Neuronal stem cell (in vitro differentiated cells): ENCODE measurements around the gene MYO16.
A peak's percentile ranks its signal among the peaks of the same experiment; 100 is the strongest.

Experiments
- DNase-seq: peaks from one replicate; pipeline ENCODE4 v3.0.0-alpha.2; 2013; ENCODE audit warnings: low spot score
- H2AFZ ChIP-seq: one replicate; pipeline ENCODE4 v1.6.1; 2013; ENCODE audit warnings: mild to moderate bottlenecking, low read length, inconsistent platforms
- H2AK5ac ChIP-seq: 2 replicates; pipeline ENCODE4 v1.6.1; 2013; ENCODE audit warnings: low read depth, mild to moderate bottlenecking, inconsistent platforms, low read length, moderate library complexity, mixed read lengths
- H2BK120ac ChIP-seq: 2 replicates; pipeline ENCODE4 v1.6.1; 2013; ENCODE audit warnings: low read depth, mild to moderate bottlenecking, inconsistent platforms, low read length, moderate library complexity, mixed read lengths
- H2BK12ac ChIP-seq: one replicate; pipeline ENCODE4 v1.6.1; 2013; ENCODE audit warnings: low read length, inconsistent platforms
- H2BK15ac ChIP-seq: 2 replicates; pipeline ENCODE4 v1.6.1; 2013; ENCODE audit warnings: mild to moderate bottlenecking, low read length, inconsistent platforms, mixed read lengths
- H2BK5ac ChIP-seq: one replicate; pipeline ENCODE4 v1.6.1; 2013; ENCODE audit warnings: inconsistent platforms, mild to moderate bottlenecking, low read length, moderate library complexity
- H3K14ac ChIP-seq: one replicate; pipeline ENCODE4 v1.6.1; 2013; ENCODE audit warnings: low read length, inconsistent platforms
- H3K18ac ChIP-seq: 2 replicates; pipeline ENCODE4 v1.6.1; 2013; ENCODE audit warnings: low read length, inconsistent platforms
- H3K23ac ChIP-seq: 2 replicates; pipeline ENCODE4 v1.6.1; 2013; ENCODE audit warnings: low read depth, mild to moderate bottlenecking, mixed read lengths, low read length, inconsistent platforms; ENCODE audit not compliant: poor library complexity
- H3K27ac ChIP-seq: replicated peaks from 3 replicates; pipeline ENCODE4 v1.5.1; 2013; ENCODE audit warnings: low read length, inconsistent platforms
- H3K27me3 ChIP-seq, 3 experiments: 2 replicates each; pipeline ENCODE4 v1.6.1; 2013; ENCODE audit warnings: low read length in 3 of 3, mild to moderate bottlenecking in 2 of 3, inconsistent platforms in 1 of 3, low read depth in 1 of 3, mixed read lengths in 1 of 3, moderate library complexity in 1 of 3; ENCODE audit not compliant: control insufficient read depth in 3 of 3, insufficient read depth in 3 of 3
- H3K36me3 ChIP-seq, 2 donors: replicated peaks in 1 of 2; 2 replicates each; pipeline ENCODE4 v1.6.1; 2013; ENCODE audit warnings: low read length in 2 of 2; ENCODE audit not compliant: control insufficient read depth in 2 of 2, insufficient read depth in 2 of 2
- H3K4ac ChIP-seq: 2 replicates; pipeline ENCODE4 v1.6.1; 2013; ENCODE audit warnings: inconsistent platforms, mild to moderate bottlenecking, low read length, moderate library complexity
- H3K4me1 ChIP-seq, 2 donors: 1 replicate in 1 of 2; 2 replicates in 1 of 2; pipeline ENCODE4 v1.6.1; 2013; ENCODE audit warnings: low read length in 2 of 2, low read depth in 1 of 2; ENCODE audit not compliant: control insufficient read depth in 2 of 2, insufficient read depth in 1 of 2
- H3K4me2 ChIP-seq: one replicate; pipeline ENCODE4 v1.6.1; 2013; ENCODE audit warnings: mild to moderate bottlenecking, low read length, inconsistent platforms; ENCODE audit not compliant: insufficient read depth, poor library complexity, severe bottlenecking
- H3K4me3 ChIP-seq, 2 donors: 2 replicates each; pipeline ENCODE4 v1.5.1; 2013; ENCODE audit warnings: low read length in 2 of 2, mild to moderate bottlenecking in 2 of 2, inconsistent platforms in 1 of 2, moderate library complexity in 1 of 2
- H3K79me1 ChIP-seq: one replicate; pipeline ENCODE4 v1.6.1; 2013; ENCODE audit warnings: low read depth, mild to moderate bottlenecking, inconsistent platforms, low read length, moderate library complexity
- H3K9ac ChIP-seq: one replicate; pipeline ENCODE4 v1.6.1; 2013; ENCODE audit warnings: mild to moderate bottlenecking, low read depth, low read length, inconsistent platforms; ENCODE audit not compliant: poor library complexity
- H3K9me3 ChIP-seq, 2 donors: replicated peaks in 1 of 2; 2 replicates each; pipeline versions ENCODE3 to v1.6.1; 2013; ENCODE audit warnings: low read length in 2 of 2, mild to moderate bottlenecking in 2 of 2, inconsistent platforms in 1 of 2, low read depth in 1 of 2, mixed read lengths in 1 of 2, moderate library complexity in 1 of 2; ENCODE audit not compliant: control insufficient read depth in 2 of 2, insufficient read depth in 1 of 2
- H4K8ac ChIP-seq: one replicate; pipeline ENCODE4 v1.6.1; 2013; ENCODE audit warnings: low read depth, mild to moderate bottlenecking, inconsistent platforms, low read length, moderate library complexity
- H4K91ac ChIP-seq: one replicate; pipeline ENCODE4 v1.6.1; 2013; ENCODE audit warnings: low read length, low read depth, mild to moderate bottlenecking, inconsistent platforms; ENCODE audit not compliant: poor library complexity
- WGBS, 2 donors: extraction: QIAGEN DNeasy Blood & Tissue Kit; methylation state at CpG; one replicate each; pipeline ENCODE4 v1.1.7; 2013; ENCODE audit warnings: missing lambda C conversion rate in 2 of 2, mixed read lengths in 1 of 2; ENCODE audit not compliant: insufficient read length in 2 of 2, insufficient replicate concordance in 1 of 2; ENCODE audit errors: extremely low coverage in 2 of 2; 5-methylcytosine and 5-hydroxymethylcytosine counted together

The MYO16 gene

GRCh38 chr13:108760541-108760940 lies 131.1 kb downstream of the MYO16 start:
- no peak overlapping the region for H3K18ac ChIP-seq
- WGBS, 2 donors = no CpG with 5 or more reads among the region's 3 CpGs
- H3K4ac ChIP-seq = no peak overlapping the region
- no peak overlapping the region for H3K14ac ChIP-seq
- H2BK5ac ChIP-seq = no peak overlapping the region
- H3K27ac ChIP-seq = no peak overlapping the region
- no peak overlapping the region for H4K91ac ChIP-seq
- H2BK120ac ChIP-seq = no peak overlapping the region
- no peak overlapping the region for H3K4me3 ChIP-seq
- H3K79me1 ChIP-seq = no peaks in the 10 kb centered on the region
- H3K9me3 ChIP-seq = no peaks in the 10 kb centered on the region
- no peak overlapping the region for H2AK5ac ChIP-seq
- no peaks in the 10 kb centered on the region for H3K36me3 ChIP-seq
- H3K4me1 ChIP-seq = no peaks in the 10 kb centered on the region
- H2AFZ ChIP-seq = no peak overlapping the region
- H3K4me2 ChIP-seq = no peak overlapping the region
- no peak overlapping the region for H4K8ac ChIP-seq
- DNase-seq = no peak
- H3K9ac ChIP-seq = no peak overlapping the region
- no peak overlapping the region for H2BK12ac ChIP-seq
- H3K23ac ChIP-seq = no peak overlapping the region
- no peaks in the 10 kb centered on the region for H3K27me3 ChIP-seq
- H2BK15ac ChIP-seq = no peak overlapping the region

GRCh38 chr13:108768035-108768434 lies 138.6 kb downstream of the MYO16 start:
- Histone ChIP-seq H3K36me3 (no peaks in the 10 kb centered on the region), H3K18ac (no peak overlapping the region), H3K23ac (no peak overlapping the region), H4K91ac (no peak overlapping the region), H2BK5ac (no peak overlapping the region), H3K79me1 (no peaks in the 10 kb centered on the region), H4K8ac (no peak overlapping the region), H3K4me1 (no peaks in the 10 kb centered on the region), H3K4me3 (no peak overlapping the region), H3K27me3 (no peaks in the 10 kb centered on the region), H2BK120ac (no peak overlapping the region), H3K9me3 (no peaks in the 10 kb centered on the region), H3K4me2 (no peak overlapping the region), H3K9ac (no peak overlapping the region), H2AFZ (no peak overlapping the region), H3K14ac (no peak overlapping the region), H2BK12ac (no peak overlapping the region), H3K4ac (no peak overlapping the region), H3K27ac (no peak overlapping the region), H2BK15ac (no peak overlapping the region), H2AK5ac (no peak overlapping the region)
- no peak for DNase-seq
- WGBS, 2 donors = no CpG with 5 or more reads among the region's 5 CpGs

GRCh38 chr13:108769213-108770070 lies 140.0 kb downstream of the MYO16 start:
- Histone ChIP-seq H3K18ac (no peak overlapping the region), H3K36me3 (no peaks in the 10 kb centered on the region), H2BK120ac (no peak overlapping the region), H3K27ac (no peak overlapping the region), H3K27me3 (no peaks in the 10 kb centered on the region), H2BK5ac (no peak overlapping the region), H4K8ac (no peak overlapping the region), H3K4me1 (no peaks in the 10 kb centered on the region), H2BK15ac (no peak overlapping the region), H2BK12ac (no peak overlapping the region), H3K79me1 (no peaks in the 10 kb centered on the region), H2AK5ac (no peak overlapping the region), H3K9ac (no peak overlapping the region), H3K4me2 (no peak overlapping the region), H4K91ac (no peak overlapping the region), H3K9me3 (no peaks in the 10 kb centered on the region), H3K4me3 (no peak overlapping the region), H2AFZ (peak overlapping the region; percentile 5), H3K4ac (no peak overlapping the region), H3K23ac (no peak overlapping the region), H3K14ac (no peak overlapping the region)
- no peak for DNase-seq
- 100% methylated on average over 1 to 2 of the region's 10 CpGs for WGBS, 2 donors

- H3K36me3 ChIP-seq = no peaks in the 10 kb centered on the region
- no CpG with 5 or more reads among the region's 8 CpGs for WGBS, 2 donors
- no peak overlapping the region for H3K18ac ChIP-seq
- H2BK120ac ChIP-seq = no peak overlapping the region
- no peaks in the 10 kb centered on the region for H3K27me3 ChIP-seq
- H3K4me1 ChIP-seq = peaks cover 2 to 9% of the 10 kb centered on the region in 2 donors
- no peak overlapping the region for H3K4ac ChIP-seq
- H4K91ac ChIP-seq = no peak overlapping the region
- H3K4me2 ChIP-seq = no peak overlapping the region
- H4K8ac ChIP-seq = no peak overlapping the region
- H2BK15ac ChIP-seq = no peak overlapping the region
- no peak overlapping the region for H2AFZ ChIP-seq
- no peak for DNase-seq
- no peaks in the 10 kb centered on the region for H3K79me1 ChIP-seq
- H3K27ac ChIP-seq = no peak overlapping the region
- no peak overlapping the region for H2BK12ac ChIP-seq
- H2AK5ac ChIP-seq = no peak overlapping the region
- H3K9me3 ChIP-seq = no peaks in the 10 kb centered on the region
- H3K4me3 ChIP-seq = no peak overlapping the region
- H3K14ac ChIP-seq = no peak overlapping the region
- no peak overlapping the region for H3K23ac ChIP-seq
- no peak overlapping the region for H2BK5ac ChIP-seq
- no peak overlapping the region for H3K9ac ChIP-seq
Observed at GRCh38 chr13:108775597-108775996, 146.2 kb downstream of the MYO16 start.
